GM23248 (cell line): ENCODE results near the gene PDE8A. TPM values are rescaled to one million over a fixed set of nuclear protein-coding genes. Genes with fewer than 3 reads are reported as not detected.
"Not testable (repeated sequence)": the region's sequence is repeated elsewhere in the genome, so short reads cannot be mapped to it uniquely, and the experiment has no call there.

Experiments used
- DNase-seq: peaks from one replicate; pipeline ENCODE4 v3.0.0-alpha.2; 2015
- H2AFZ ChIP-seq: fragments of 200-600 bp; sonication (generic); 2 replicates; pipeline ENCODE4 v1.6.1; 2016; ENCODE audit warnings: antibody characterized with exemption
- H3F3A ChIP-seq: fragments of 200-600 bp; sonication (generic); 2 replicates; pipeline ENCODE4 v1.6.1; 2016; ENCODE audit warnings: mild to moderate bottlenecking, antibody characterized with exemption, mixed run types; ENCODE audit not compliant: insufficient read depth
- H3K27ac ChIP-seq: fragments of 200-600 bp; sonication (generic); 2 replicates; pipeline ENCODE4 v1.5.1; 2016; ENCODE audit warnings: mild to moderate bottlenecking
- H3K27me3 ChIP-seq: fragments of 200-600 bp; sonication (generic); replicated peaks from 2 replicates; pipeline ENCODE4 v1.6.1; 2016; ENCODE audit warnings: mild to moderate bottlenecking; ENCODE audit not compliant: insufficient read depth
- H3K36me3 ChIP-seq: fragments of 200-600 bp; sonication (generic); 2 replicates; pipeline ENCODE4 v1.6.1; 2016; ENCODE audit warnings: low read depth, mild to moderate bottlenecking
- H3K4me1 ChIP-seq: fragments of 200-600 bp; sonication (generic); 2 replicates; pipeline ENCODE4 v1.6.1; 2016; ENCODE audit warnings: mild to moderate bottlenecking; ENCODE audit not compliant: insufficient read depth
- H3K4me2 ChIP-seq: fragments of 200-600 bp; sonication (generic); one replicate; pipeline ENCODE4 v1.6.1; 2016; ENCODE audit warnings: mild to moderate bottlenecking; ENCODE audit not compliant: unreplicated experiment
- H3K4me3 ChIP-seq: fragments of 200-600 bp; sonication (generic); 2 replicates; pipeline ENCODE4 v1.5.1; 2016; ENCODE audit warnings: mild to moderate bottlenecking
- H3K79me2 ChIP-seq: fragments of 200-600 bp; sonication (generic); 2 replicates; pipeline ENCODE4 v1.6.1; 2016; ENCODE audit warnings: mild to moderate bottlenecking; ENCODE audit not compliant: insufficient read depth
- H3K9ac ChIP-seq: fragments of 200-600 bp; sonication (generic); 2 replicates; pipeline ENCODE4 v1.6.1; 2016; ENCODE audit warnings: mild to moderate bottlenecking
- H3K9me2 ChIP-seq: fragments of 200-600 bp; sonication (generic); 2 replicates; pipeline ENCODE4 v1.6.1; 2016; ENCODE audit warnings: mixed run types, mild to moderate bottlenecking, moderate library complexity; ENCODE audit not compliant: insufficient read depth
- H3K9me3 ChIP-seq: fragments of 200-600 bp; sonication (generic); one replicate; pipeline ENCODE4 v1.6.1; 2017; ENCODE audit warnings: low read depth
- H4K20me1 ChIP-seq: fragments of 200-600 bp; sonication (generic); 2 replicates; pipeline ENCODE4 v1.6.0; 2016; ENCODE audit not compliant: insufficient read depth
- EZH2 ChIP-seq: fragments of 200-600 bp; sonication (generic); IDR thresholded peaks from 2 replicates; pipeline ENCODE4 v1.6.1; 2018; ENCODE audit warnings: antibody characterized with exemption, mild to moderate bottlenecking; ENCODE audit not compliant: insufficient read depth, poor library complexity, severe bottlenecking
- EZH2phosphoT487 ChIP-seq: fragments of 200-600 bp; sonication (generic); IDR thresholded peaks from 2 replicates; pipeline ENCODE4 v1.6.1; 2018; ENCODE audit warnings: antibody characterized with exemption, moderate library complexity, mild to moderate bottlenecking, low read depth; ENCODE audit not compliant: insufficient read depth
- WGBS, 2 experiments: methylation state at CpG; one replicate each; pipeline ENCODE4 v1.1.6; 2015 to 2017; ENCODE audit warnings: low lambda C conversion rate in 2 of 2, low coverage in 1 of 2; ENCODE audit errors: missing lambda C conversion rate in 2 of 2; 5-methylcytosine and 5-hydroxymethylcytosine counted together
- in situ Hi-C: fragments of 300-500 bp; cut with MboI; formaldehyde crosslinking; loops from 2 replicates; pipeline ENCODE4 v1.15.0; 2020
- polyA plus RNA-seq: library from polyadenylated mRNA; unstranded; fragments of >200 nt; fragmentation: Nextera tagmentation; extraction: Ambion mirVana; gene quantifications from 2 replicates; pipeline ENCODE4 v1.2.1, GENCODE V29; 2016
- total RNA-seq: library from RNA; depleted of rRNA; stranded (reverse); fragments of >200 nt; shearing (Covaris generic); gene quantifications from 2 replicates; pipeline ENCODE4 v1.2.3, GENCODE V29; 2014

The PDE8A gene
- total and polyA plus RNA-seq, 2 experiments from 2014 or later: 13.9 to 22.7 TPM

DNA sequence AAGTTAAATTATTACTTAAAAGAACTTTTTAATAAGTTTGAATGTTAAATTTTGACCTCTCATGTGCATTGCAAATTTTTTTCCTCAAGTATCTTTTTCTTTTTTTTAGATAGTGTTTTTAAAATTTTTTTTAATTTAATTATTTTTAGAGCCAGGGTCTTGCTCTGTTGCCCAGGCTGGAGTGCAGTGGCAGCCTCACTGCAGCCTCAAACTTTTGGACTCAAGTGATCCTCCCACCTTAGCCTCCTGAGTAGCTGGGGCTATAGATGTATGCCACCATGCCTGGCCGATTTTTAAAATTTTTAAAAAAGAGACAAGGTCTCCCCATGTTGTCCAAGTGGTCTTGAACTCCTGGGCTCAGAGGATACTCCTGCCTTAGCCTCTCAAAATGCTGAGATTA is 14.4 kb downstream of the PDE8A start:
- H3F3A ChIP-seq: peaks cover 11% of the 10 kb centered on the region; the same call in 1 of the 2 replicates
- H3K4me3 ChIP-seq: no peak overlapping the region
- WGBS, 2 experiments: 89 to 100% methylated on average over 1 of the region's 1 CpG
- H3K79me2 ChIP-seq: peaks cover 99% of the 10 kb centered on the region
- H3K36me3 ChIP-seq: no peaks in the 10 kb centered on the region
- no peak overlapping the region for H3K4me2 ChIP-seq
- H3K27me3 ChIP-seq: no peaks in the 10 kb centered on the region
- in situ Hi-C loops: no loop called here
- no peak overlapping the region for H2AFZ ChIP-seq
- no peaks in the 10 kb centered on the region for H3K9me3 ChIP-seq
- H3K27ac ChIP-seq: no peak overlapping the region
- peaks cover 6% of the 10 kb centered on the region; the same call in 1 of the 2 replicates for H4K20me1 ChIP-seq
- H3K9me2 ChIP-seq: no peaks in the 10 kb centered on the region
- H3K4me1 ChIP-seq: peaks cover 13% of the 10 kb centered on the region
- DNase-seq: no peak
- no peak overlapping the region for H3K9ac ChIP-seq
- TF ChIP-seq EZH2 (no peak), EZH2phosphoT487 (no peak)

DNA sequence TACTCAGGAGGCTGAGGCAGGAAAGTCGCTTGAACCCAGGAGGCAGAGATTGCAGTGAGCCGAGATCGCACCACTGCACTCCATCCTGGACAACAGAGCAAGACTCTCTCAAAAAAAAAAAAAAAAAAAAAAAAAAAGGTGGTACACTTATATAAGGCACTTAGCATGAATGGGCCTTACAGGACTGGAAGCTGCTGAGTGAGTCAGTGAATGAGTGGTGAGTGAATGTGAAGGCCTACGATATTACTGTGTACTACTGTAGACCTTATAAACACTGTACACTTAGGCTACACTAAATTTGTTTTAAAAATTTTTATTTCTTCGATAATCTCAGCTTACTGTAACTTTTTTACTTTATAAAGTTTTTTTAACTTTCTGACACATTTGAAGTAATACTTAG is 15.1 kb downstream of the PDE8A start:
- WGBS, 2 experiments: 70 to 81% methylated on average over 5 of the region's 5 CpGs
- H3K27me3 ChIP-seq, in situ Hi-C loops, H3K9ac ChIP-seq, H3K9me2 ChIP-seq, H3K4me3 ChIP-seq, H2AFZ ChIP-seq, H4K20me1 ChIP-seq, H3K27ac ChIP-seq, H3K4me2 ChIP-seq, H3K36me3 ChIP-seq, H3K9me3 ChIP-seq: not testable (repeated sequence)
- peaks cover 11% of the 10 kb centered on the region; the same call in 1 of the 2 replicates for H3F3A ChIP-seq
- peaks cover 12% of the 10 kb centered on the region for H3K4me1 ChIP-seq
- H3K79me2 ChIP-seq: peaks cover 99% of the 10 kb centered on the region
- DNase-seq: peak; percentile 65

DNA sequence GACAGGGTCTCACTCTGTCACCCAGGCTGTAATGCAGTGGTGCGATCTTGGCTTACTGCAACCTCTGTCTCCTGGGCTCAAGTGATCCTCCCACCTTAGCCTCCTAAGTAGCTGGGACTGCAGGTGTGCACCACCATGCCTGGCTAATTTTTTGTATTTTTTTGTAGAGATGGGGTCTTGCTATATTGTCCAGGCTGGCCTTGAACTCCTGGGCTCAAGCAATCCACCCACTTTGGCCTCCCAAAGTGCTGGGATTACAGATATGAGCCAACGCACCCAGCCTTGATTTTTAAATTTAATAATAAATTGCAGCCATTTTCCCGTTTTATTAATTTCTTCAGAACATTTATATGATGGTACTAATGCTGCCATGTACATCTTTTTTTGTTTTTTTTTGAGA is 15.6 kb downstream of the PDE8A start:
- H3K4me2 ChIP-seq, H3K9me2 ChIP-seq, H3K36me3 ChIP-seq, H2AFZ ChIP-seq, in situ Hi-C loops, H3K27me3 ChIP-seq, H3K4me3 ChIP-seq, H4K20me1 ChIP-seq, DNase-seq, H3K9ac ChIP-seq, H3K27ac ChIP-seq, H3K9me3 ChIP-seq, H3K4me1 ChIP-seq, H3F3A ChIP-seq: not testable (repeated sequence)
- 98 to 100% methylated on average over 3 of the region's 3 CpGs for WGBS, 2 experiments
- peaks cover 99% of the 10 kb centered on the region for H3K79me2 ChIP-seq

DNA sequence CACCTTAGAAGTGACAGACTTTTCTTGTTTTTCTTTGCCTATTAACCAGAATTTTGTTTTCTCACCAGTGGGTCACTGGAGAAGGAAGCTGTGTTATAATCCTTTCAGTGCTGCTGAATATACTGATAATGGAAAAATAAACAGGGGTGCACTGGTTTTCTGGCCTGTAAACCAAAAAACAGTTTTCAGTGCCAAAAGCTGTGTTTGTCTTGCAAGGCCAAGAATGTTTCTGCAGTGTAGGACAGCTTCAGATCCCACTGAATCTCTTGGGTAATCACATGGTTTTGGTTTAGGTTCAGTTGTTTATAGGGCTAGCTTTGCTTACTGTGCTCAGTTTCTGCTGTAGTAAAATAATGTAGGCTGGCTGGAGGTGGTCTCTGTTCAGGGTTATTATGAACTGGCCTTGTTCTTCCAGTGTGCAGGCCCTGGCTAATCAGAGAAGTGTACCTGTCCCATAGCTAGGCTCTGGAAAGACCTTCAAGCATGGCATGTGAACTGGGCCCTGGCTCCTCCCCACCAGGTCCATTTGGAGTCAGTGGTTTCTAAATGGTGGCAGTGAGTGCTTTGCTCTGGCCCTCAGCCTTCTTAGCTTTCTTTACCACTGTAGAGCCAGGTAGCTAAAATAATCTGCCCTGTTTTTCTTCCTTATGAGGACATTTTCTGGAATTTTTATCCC is 18.7 kb downstream of the PDE8A start:
- H3K9me3 ChIP-seq: no peaks in the 10 kb centered on the region
- H3K79me2 ChIP-seq: peaks cover 100% of the 10 kb centered on the region
- no peak overlapping the region for H3K4me3 ChIP-seq
- H3F3A ChIP-seq: no peaks in the 10 kb centered on the region
- no peaks in the 10 kb centered on the region for H3K9me2 ChIP-seq
- H4K20me1 ChIP-seq: peaks cover 10% of the 10 kb centered on the region; the same call in 1 of the 2 replicates
- in situ Hi-C loops: no loop called here
- no peaks in the 10 kb centered on the region for H3K27me3 ChIP-seq
- H2AFZ ChIP-seq: no peak overlapping the region
- H3K9ac ChIP-seq: no peak overlapping the region
- no peak for DNase-seq
- H3K4me2 ChIP-seq: no peak overlapping the region
- H3K27ac ChIP-seq: no peak overlapping the region
- H3K36me3 ChIP-seq: no peaks in the 10 kb centered on the region
- no peaks in the 10 kb centered on the region for H3K4me1 ChIP-seq
- TF ChIP-seq EZH2: no peak
- no peak for TF ChIP-seq EZH2phosphoT487

DNA sequence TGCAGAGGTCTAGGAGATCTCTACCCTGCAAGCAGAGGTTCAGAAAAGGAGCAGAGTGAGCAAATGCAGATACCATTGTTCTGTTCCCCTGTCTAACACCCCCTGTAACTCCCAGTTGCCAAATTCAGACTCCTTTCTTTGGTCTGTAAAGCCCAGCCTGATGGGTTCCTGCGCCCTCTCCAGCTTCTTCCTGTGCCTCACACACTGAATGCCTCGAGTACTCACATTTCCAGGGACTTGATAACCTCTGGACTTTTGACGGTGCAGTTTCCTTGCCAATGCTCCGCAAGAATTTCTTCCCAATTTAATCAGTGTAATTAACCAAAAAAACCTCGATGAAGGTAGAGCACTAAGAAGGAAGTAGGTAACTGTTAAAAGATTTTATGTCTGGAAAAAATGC is 19.3 kb downstream of the PDE8A start:
- H4K20me1 ChIP-seq: peaks cover 10% of the 10 kb centered on the region; the same call in 1 of the 2 replicates
- 97% methylated on average over 5 of the region's 5 CpGs for WGBS, 2 experiments

More for the DNA sequence above, 19.3 kb downstream of the PDE8A start:
- H3K4me2 ChIP-seq: no peak overlapping the region
- no peaks in the 10 kb centered on the region for H3K9me3 ChIP-seq
- no peaks in the 10 kb centered on the region for H3K27me3 ChIP-seq
- no peak for DNase-seq
- no peaks in the 10 kb centered on the region for H3K36me3 ChIP-seq
- no peak overlapping the region for H3K9ac ChIP-seq
- H2AFZ ChIP-seq: no peak overlapping the region
- no peak overlapping the region for H3K27ac ChIP-seq
- TF ChIP-seq EZH2phosphoT487 (no peak), EZH2 (no peak)
- peaks cover 100% of the 10 kb centered on the region for H3K79me2 ChIP-seq
- in situ Hi-C loops: no loop called here
- H3K4me1 ChIP-seq: no peaks in the 10 kb centered on the region
- no peaks in the 10 kb centered on the region for H3F3A ChIP-seq
- H3K4me3 ChIP-seq: no peak overlapping the region
- H3K9me2 ChIP-seq: no peaks in the 10 kb centered on the region
